Measurements from ENCODE around the gene CDC42BPG. TPM values are rescaled to one million over a fixed set of nuclear protein-coding genes. Genes with fewer than 3 reads are reported as not detected.

CDC42BPG gene
- total and polyA plus RNA-seq, 9 of the 15 experiments (the other 6 are each of a cell fraction or from before 2014, with no cell fraction given): 0.04 to 8.8 (median 2.1) TPM

DNA sequence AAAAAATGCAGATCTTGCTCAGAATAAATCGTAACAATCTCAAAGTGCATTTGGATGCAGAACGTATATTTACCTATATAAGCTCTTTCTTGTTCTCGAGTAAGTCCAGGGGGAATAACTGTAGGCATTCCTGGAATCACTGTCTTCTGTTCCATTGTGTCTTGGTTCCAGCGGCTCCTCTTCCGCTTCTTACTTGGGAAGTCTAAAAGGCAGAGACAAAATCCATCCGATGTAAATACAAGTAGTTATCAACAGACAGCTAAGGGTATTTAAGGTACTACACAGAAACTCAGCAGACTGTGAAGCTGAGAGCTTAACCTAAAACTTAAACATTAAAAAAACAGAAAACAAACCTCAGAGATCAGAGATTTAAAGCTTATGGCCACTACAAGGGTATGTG, 68.0 kb downstream of the CDC42BPG start:
- H2AFZ ChIP-seq (ENCODE audit: low read depth, low read length): no peak overlapping the region
- H3K4me1 ChIP-seq (replicated peaks in 1 of 2; ENCODE audit: control insufficient read depth in 2 of 2, insufficient read depth in 2 of 2, low read length in 2 of 2): peaks cover 6 to 18% of the 10 kb centered on the region in 2 experiments; a peak in 3 of 5 replicates
- ATAC-seq: no peak
- peaks cover 9% of the 10 kb centered on the region for H3K9me1 ChIP-seq (ENCODE audit: control insufficient read depth, insufficient read depth, low read length)
- peaks cover 66% of the 10 kb centered on the region for H3K79me2 ChIP-seq (ENCODE audit: control insufficient read depth, insufficient read depth, low read length)
- peaks cover 61% of the 10 kb centered on the region for H3K36me3 ChIP-seq (ENCODE audit: control insufficient read depth, insufficient read depth, low read length)
- no peak overlapping the region; the same call in 2 of the 3 replicates for H3K27ac ChIP-seq (ENCODE audit: extremely low read depth, low read depth, low read length)
- POLR2A ChIA-PET: interaction anchor here (1.4 to 10.8 kb wide), 2 partner anchors 13 to 29 kb away, joined by 3 to 168 read pairs; partner anchors contain the start of gene PYGM
- intact Hi-C loops (cut with micrococcal nuclease): loop anchor here (5.0 kb wide), 1 partner anchor 111 kb away; no protein-coding TSS in a partner anchor
- peak overlapping the region in 1 of 2 experiments; percentile 73; a peak in 2 of 4 replicates for H3K9ac ChIP-seq (ENCODE audit: insufficient read depth in 1 of 2, low read depth in 2 of 2, low read length in 2 of 2)
- no peak for TF ChIP-seq SRF (CRISPR knock-in tag; IDR thresholded peaks at IDR 0.05)
- no peak for TF ChIP-seq PTTG1 (tag; IDR thresholded peaks at IDR 0.05; ENCODE audit: low read depth)
- no peak for TF ChIP-seq ZNF696 (CRISPR knock-in tag; conservative IDR thresholded peaks at IDR 0.05)
- peak; percentile 64 for TF ChIP-seq RBFOX2 (IDR thresholded peaks at IDR 0.05; ENCODE audit: low read depth, low read length)
- TF ChIP-seq CHD4 (IDR thresholded peaks at IDR 0.05; ENCODE audit: insufficient read depth, insufficient replicate concordance, low read depth, low read length, poor library complexity, severe bottlenecking): no peak
- no peak for TF ChIP-seq HEY1 (CRISPR knock-in tag; IDR thresholded peaks at IDR 0.05; ENCODE audit: borderline replicate concordance)
- no peak for TF ChIP-seq TSC22D4 (tag; IDR thresholded peaks at IDR 0.05)
- no peak for TF ChIP-seq OTX1 (CRISPR knock-in tag; IDR thresholded peaks at IDR 0.05)
- no peak for TF ChIP-seq ESRRB (CRISPR knock-in tag; IDR thresholded peaks at IDR 0.05; ENCODE audit: borderline replicate concordance)
- no TSS peak for BruUV-seq (replicated peaks)
- no peak for FAIRE-seq
- H3K27me3 ChIP-seq (ENCODE audit: control insufficient read depth in 2 of 2, insufficient read depth in 2 of 2, low read length in 2 of 2): no peaks in the 10 kb centered on the region
- WGBS (ENCODE audit: insufficient coverage, low coverage, missing lambda C conversion rate): 80% methylated on average over 6 of the region's 6 CpGs
- H3K4me2 ChIP-seq (ENCODE audit: insufficient read depth, low read length): peak overlapping the region; percentile 96
- H3K4me3 ChIP-seq: peak overlapping the region; percentile 67; the same call in 1 of the 2 replicates
- DNase-seq (ENCODE audit: extremely low read depth in 1 of 4, low spot score in 3 of 4): no peak
- in situ Hi-C loops (cut with MboI): no loop called here
- H4K20me1 ChIP-seq (replicated peaks; ENCODE audit: control insufficient read depth, insufficient read depth, low read length): peaks cover 43% of the 10 kb centered on the region
- CTCF ChIA-PET (ENCODE audit: low intra/inter-chr PET ratio): no interaction called here
- H3K9me3 ChIP-seq (replicated peaks; ENCODE audit: control insufficient read depth, insufficient read depth, low read depth, low read length): no peaks in the 10 kb centered on the region

Data from K562 (cell line).